Ascending aorta (tissue), 2 donors: ENCODE results near the gene SH3PXD2A. TPM values are rescaled to one million over a fixed set of nuclear protein-coding genes. Genes with fewer than 3 reads are reported as not detected.
A peak's percentile ranks its signal among the peaks of the same experiment; 100 is the strongest.

ENCODE experiments used
- DNase-seq, 2 donors: peaks; one replicate each; pipeline ENCODE4 v3.0.0-alpha.2; 2019; ENCODE audit warnings: low spot score in 2 of 2
- H3K27ac ChIP-seq, 2 donors: fragments of 200-600 bp; sonication (generic); one replicate each; pipeline ENCODE4 v1.5.1; 2016 to 2017; ENCODE audit warnings: mild to moderate bottlenecking in 1 of 2
- H3K27me3 ChIP-seq: fragments of 200-600 bp; sonication (generic); one replicate; pipeline ENCODE4 v1.5.1; 2017
- H3K36me3 ChIP-seq, 2 donors: fragments of 200-600 bp; sonication (generic); one replicate each; pipeline ENCODE4 v1.5.1; 2016
- H3K4me1 ChIP-seq, 2 donors: fragments of 200-600 bp; sonication (generic); one replicate each; pipeline ENCODE4 v1.5.1; 2016 to 2017; ENCODE audit warnings: mild to moderate bottlenecking in 1 of 2
- H3K4me3 ChIP-seq, 2 donors: fragments of 200-600 bp; sonication (generic); one replicate each; pipeline ENCODE4 v1.5.1; 2016 to 2017; ENCODE audit warnings: mild to moderate bottlenecking in 1 of 2
- H3K9me3 ChIP-seq, 2 donors: fragments of 200-600 bp; sonication (generic); one replicate each; pipeline ENCODE4 v1.5.1; 2016
- CTCF ChIP-seq, 3 experiments: fragments of 200-600 bp in 2 of 3; fragments of 450-650 bp in 1 of 3; sonication (generic) in 2 of 3; IDR thresholded peaks; one replicate each; pipeline ENCODE4 v1.5.1; 2016 to 2019; ENCODE audit warnings: antibody characterized with exemption in 3 of 3, mild to moderate bottlenecking in 1 of 3, moderate library complexity in 1 of 3
- intact Hi-C: fragments of 100-400 bp; cut with DNase I; formaldehyde crosslinking; loops from one replicate; pipeline ENCODE4 v1.15.1; 2023
- total RNA-seq: library from RNA; depleted of rRNA; stranded (reverse); fragments of >200 nt; gene quantifications from one replicate; pipeline ENCODE4 v1.1.0, GENCODE V29; 2016

SH3PXD2A gene
- total RNA-seq, 1 donor from 2014 or later, result 50.0 TPM

GRCh38 chr10:103614306-103615158 is 240.8 kb downstream of the SH3PXD2A start:
- no peak overlapping the region for H3K4me3 ChIP-seq
- intact Hi-C loops, result no loop called here
- peaks cover 35 to 72% of the 10 kb centered on the region in 2 donors for H3K36me3 ChIP-seq
- no peak overlapping the region for H3K27ac ChIP-seq
- no peak for DNase-seq
- H3K27me3 ChIP-seq, result no peaks in the 10 kb centered on the region
- no peaks in the 10 kb centered on the region for H3K9me3 ChIP-seq
- peaks cover 0 to 19% of the 10 kb centered on the region in 2 donors for H3K4me1 ChIP-seq
- TF ChIP-seq CTCF (IDR thresholded peaks at IDR 0.05), result no peak

- no peak for TF ChIP-seq CTCF (IDR thresholded peaks at IDR 0.05)
- intact Hi-C loops, result no loop called here
- Histone ChIP-seq H3K4me3 (no peak overlapping the region), H3K27me3 (no peaks in the 10 kb centered on the region), H3K9me3 (no peaks in the 10 kb centered on the region), H3K27ac (no peak overlapping the region), H3K36me3 (peaks cover 35 to 78% of the 10 kb centered on the region in 2 donors), H3K4me1 (peaks cover 0 to 12% of the 10 kb centered on the region in 2 donors)
- DNase-seq, result no peak
Observed at GRCh38 chr10:103613616-103614015, 241.8 kb downstream of the SH3PXD2A start.

GRCh38 chr10:103612462-103613365 is 242.7 kb downstream of the SH3PXD2A start:
- Histone ChIP-seq H3K27ac (no peak overlapping the region), H3K9me3 (no peaks in the 10 kb centered on the region), H3K4me3 (no peak overlapping the region), H3K4me1 (peaks cover 0 to 3% of the 10 kb centered on the region in 2 donors), H3K36me3 (peaks cover 31 to 73% of the 10 kb centered on the region in 2 donors), H3K27me3 (no peaks in the 10 kb centered on the region)
- DNase-seq, result no peak
- peak in 1 of 3 experiments; percentile 7 for TF ChIP-seq CTCF (IDR thresholded peaks at IDR 0.05)
- intact Hi-C loops, result no loop called here

GRCh38 chr10:103610921-103611511 is 244.4 kb downstream of the SH3PXD2A start:
- Histone ChIP-seq H3K27ac (peak overlapping the region in 1 of 2 donors; percentile 7), H3K4me3 (no peak overlapping the region), H3K36me3 (peaks cover 24 to 56% of the 10 kb centered on the region in 2 donors), H3K4me1 (peaks cover 0 to 3% of the 10 kb centered on the region in 2 donors), H3K27me3 (no peaks in the 10 kb centered on the region), H3K9me3 (no peaks in the 10 kb centered on the region)
- TF ChIP-seq CTCF (IDR thresholded peaks at IDR 0.05), result no peak
- no peak for DNase-seq
- intact Hi-C loops, result no loop called here

- Histone ChIP-seq H3K4me1 (peaks cover 0 to 6% of the 10 kb centered on the region in 2 donors), H3K36me3 (peaks cover 24 to 55% of the 10 kb centered on the region in 2 donors), H3K27me3 (no peaks in the 10 kb centered on the region), H3K9me3 (no peaks in the 10 kb centered on the region), H3K4me3 (no peak overlapping the region), H3K27ac (no peak overlapping the region)
- intact Hi-C loops, result no loop called here
- TF ChIP-seq CTCF (IDR thresholded peaks at IDR 0.05), result no peak
- DNase-seq, result no peak
Observed at GRCh38 chr10:103610083-103610472, 245.3 kb downstream of the SH3PXD2A start.
